Lower lobe of right lung (tissue), 2 donors: Measurements from ENCODE around the gene GAPT. TPM values are rescaled to one million over a fixed set of nuclear protein-coding genes. Genes with fewer than 3 reads are reported as not detected.
A peak's percentile ranks its signal among the peaks of the same experiment; 100 is the strongest.
"Not testable (repeated sequence)": the region's sequence is repeated elsewhere in the genome, so short reads cannot be mapped to it uniquely, and the experiment has no call there.

Experiments used
- ATAC-seq, 2 donors: fragments of 200-7000 bp; cut with Tn5 transposase; one replicate each; pipeline ENCODE4 v1.9.1; 2020 to 2022; ENCODE audit warnings: mild to moderate bottlenecking in 2 of 2, moderate library complexity in 2 of 2
- DNase-seq: peaks from one replicate; pipeline ENCODE4 v3.0.0-alpha.2; 2020
- H3K27ac ChIP-seq: fragments of 200-600 bp; one replicate; pipeline ENCODE4 v1.8.0; 2022
- H3K27me3 ChIP-seq: fragments of 200-600 bp; one replicate; pipeline ENCODE4 v1.8.0; 2022; ENCODE audit warnings: low read depth
- H3K36me3 ChIP-seq: fragments of 200-600 bp; one replicate; pipeline ENCODE4 v1.8.0; 2022; ENCODE audit warnings: mild to moderate bottlenecking
- H3K4me1 ChIP-seq: fragments of 200-600 bp; one replicate; pipeline ENCODE4 v1.8.0; 2022
- H3K4me3 ChIP-seq: fragments of 200-600 bp; one replicate; pipeline ENCODE4 v1.8.0; 2022; ENCODE audit warnings: mild to moderate bottlenecking
- H3K9me3 ChIP-seq: fragments of 200-600 bp; one replicate; pipeline ENCODE4 v1.8.0; 2022
- CTCF ChIP-seq: fragments of 200-600 bp; IDR thresholded peaks from one replicate; pipeline ENCODE4 v1.8.0; 2022; ENCODE audit warnings: antibody characterized with exemption, mild to moderate bottlenecking
- intact Hi-C: fragments of 100-400 bp; cut with DNase I; formaldehyde crosslinking; loops from one replicate; pipeline ENCODE4 v1.11.0; 2022
- total RNA-seq: library from RNA; stranded (reverse); fragmentation: NEBNext Ultra II Directional; extraction: Animal tissue kit (Norgen Biotek cat#: 25700); gene quantifications from one replicate; pipeline ENCODE4 v1.2.1, GENCODE V29; 2021
- donor health status: DM: no; HTN: yes; CAD: no; lungs with severe emphysema.

Gene GAPT
- total RNA-seq, 1 donor from 2014 or later = 6.5 TPM

- no peak for DNase-seq
- no peak overlapping the region for H3K27ac ChIP-seq
- H3K36me3 ChIP-seq = no peaks in the 10 kb centered on the region
- no peak for ATAC-seq
- intact Hi-C loops = no loop called here
- TF ChIP-seq CTCF = no peak
- no peaks in the 10 kb centered on the region for H3K27me3 ChIP-seq
- no peaks in the 10 kb centered on the region for H3K4me1 ChIP-seq
- H3K4me3 ChIP-seq = no peak overlapping the region
- H3K9me3 ChIP-seq = peaks cover 23% of the 10 kb centered on the region
Observed at GRCh38 chr5:58517198-58517597, 26.0 kb downstream of the GAPT start.

- Histone ChIP-seq H3K27ac (no peak overlapping the region), H3K9me3 (no peaks in the 10 kb centered on the region)
- intact Hi-C loops = no loop called here
Observed at GRCh38 chr5:58523956-58524355, 32.7 kb downstream of the GAPT start.

GRCh38 chr5:58524571-58524970, 33.3 kb downstream of the GAPT start:
- Histone ChIP-seq H3K9me3 (no peaks in the 10 kb centered on the region), H3K27me3 (no peaks in the 10 kb centered on the region), H3K27ac (no peak overlapping the region), H3K4me1 (no peaks in the 10 kb centered on the region), H3K36me3 (no peaks in the 10 kb centered on the region), H3K4me3 (no peak overlapping the region)
- ATAC-seq (no peak), DNase-seq (no peak)
- TF ChIP-seq CTCF = no peak
- intact Hi-C loops = no loop called here

More at GRCh38 chr5:58523956-58524355, 32.7 kb downstream of the GAPT start:
- Histone ChIP-seq H3K27me3 (no peaks in the 10 kb centered on the region), H3K4me1 (no peaks in the 10 kb centered on the region), H3K36me3 (no peaks in the 10 kb centered on the region), H3K4me3 (no peak overlapping the region)
- no peak for ATAC-seq
- DNase-seq = no peak
- TF ChIP-seq CTCF = no peak

GRCh38 chr5:58530942-58531490, 39.8 kb downstream of the GAPT start:
- Histone ChIP-seq H3K4me1 (no peaks in the 10 kb centered on the region), H3K4me3 (no peak overlapping the region), H3K27ac (no peak overlapping the region), H3K9me3 (peaks cover 10% of the 10 kb centered on the region), H3K36me3 (no peaks in the 10 kb centered on the region), H3K27me3 (no peaks in the 10 kb centered on the region)
- intact Hi-C loops = no loop called here
- TF ChIP-seq CTCF = no peak
- DNase-seq (no peak), ATAC-seq (no peak)

GRCh38 chr5:58541935-58542334, 50.7 kb downstream of the GAPT start:
- ATAC-seq, H3K4me3 ChIP-seq, H3K27me3 ChIP-seq, H3K27ac ChIP-seq, H3K36me3 ChIP-seq, H3K9me3 ChIP-seq, intact Hi-C loops: not testable (repeated sequence)
- H3K4me1 ChIP-seq = peaks cover 14% of the 10 kb centered on the region
- peak; percentile 53 for DNase-seq

- Histone ChIP-seq H3K27ac (no peak overlapping the region), H3K4me3 (no peak overlapping the region), H3K36me3 (no peaks in the 10 kb centered on the region), H3K4me1 (peaks cover 14% of the 10 kb centered on the region), H3K9me3 (no peaks in the 10 kb centered on the region), H3K27me3 (no peaks in the 10 kb centered on the region)
- intact Hi-C loops = no loop called here
- no peak for DNase-seq
- ATAC-seq = no peak
- no peak for TF ChIP-seq CTCF
Observed at GRCh38 chr5:58542709-58543108, 51.5 kb downstream of the GAPT start.
